GM12801 (cell line): ENCODE data around the gene FBXW8.

ENCODE experiments used
- TF ChIP-seq, protein P1 (sequence below): IDR thresholded peaks from one replicate; pipeline ENCODE4 v1.5.1; 2011; ENCODE audit warnings: control low read depth; ENCODE audit not compliant: insufficient read length; ENCODE audit errors: extremely low read depth

Gene FBXW8

DNA sequence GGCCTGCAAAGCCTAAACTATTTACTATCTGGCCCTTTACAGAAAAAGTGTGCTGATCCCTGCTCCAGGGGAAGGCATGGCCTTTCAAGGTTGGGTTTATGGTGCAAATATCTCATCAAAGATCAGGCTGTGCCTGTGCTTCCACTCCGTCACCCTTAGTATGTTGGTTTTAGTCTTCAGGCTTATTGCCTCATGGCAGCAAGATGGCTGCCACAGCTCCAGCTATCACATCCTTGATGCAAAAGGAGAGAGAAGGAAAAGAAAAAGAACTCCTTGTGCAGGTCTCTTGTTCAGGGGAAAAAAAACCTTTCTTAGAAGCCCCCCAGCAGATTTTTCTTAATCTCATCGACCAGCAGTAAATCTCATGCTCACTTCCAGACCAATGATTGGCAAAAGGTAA is 20.4 kb upstream of the FBXW8 start:
- TF ChIP-seq, protein P1, sequence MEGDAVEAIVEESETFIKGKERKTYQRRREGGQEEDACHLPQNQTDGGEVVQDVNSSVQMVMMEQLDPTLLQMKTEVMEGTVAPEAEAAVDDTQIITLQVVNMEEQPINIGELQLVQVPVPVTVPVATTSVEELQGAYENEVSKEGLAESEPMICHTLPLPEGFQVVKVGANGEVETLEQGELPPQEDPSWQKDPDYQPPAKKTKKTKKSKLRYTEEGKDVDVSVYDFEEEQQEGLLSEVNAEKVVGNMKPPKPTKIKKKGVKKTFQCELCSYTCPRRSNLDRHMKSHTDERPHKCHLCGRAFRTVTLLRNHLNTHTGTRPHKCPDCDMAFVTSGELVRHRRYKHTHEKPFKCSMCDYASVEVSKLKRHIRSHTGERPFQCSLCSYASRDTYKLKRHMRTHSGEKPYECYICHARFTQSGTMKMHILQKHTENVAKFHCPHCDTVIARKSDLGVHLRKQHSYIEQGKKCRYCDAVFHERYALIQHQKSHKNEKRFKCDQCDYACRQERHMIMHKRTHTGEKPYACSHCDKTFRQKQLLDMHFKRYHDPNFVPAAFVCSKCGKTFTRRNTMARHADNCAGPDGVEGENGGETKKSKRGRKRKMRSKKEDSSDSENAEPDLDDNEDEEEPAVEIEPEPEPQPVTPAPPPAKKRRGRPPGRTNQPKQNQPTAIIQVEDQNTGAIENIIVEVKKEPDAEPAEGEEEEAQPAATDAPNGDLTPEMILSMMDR, result no peak

GRCh38 chr12:116891019-116891418 is 19.7 kb upstream of the FBXW8 start:
- TF ChIP-seq, protein P1, result no peak

- TF ChIP-seq, protein P1, result no peak
Observed at GRCh38 chr12:116892349-116893140, 18.2 kb upstream of the FBXW8 start.

DNA sequence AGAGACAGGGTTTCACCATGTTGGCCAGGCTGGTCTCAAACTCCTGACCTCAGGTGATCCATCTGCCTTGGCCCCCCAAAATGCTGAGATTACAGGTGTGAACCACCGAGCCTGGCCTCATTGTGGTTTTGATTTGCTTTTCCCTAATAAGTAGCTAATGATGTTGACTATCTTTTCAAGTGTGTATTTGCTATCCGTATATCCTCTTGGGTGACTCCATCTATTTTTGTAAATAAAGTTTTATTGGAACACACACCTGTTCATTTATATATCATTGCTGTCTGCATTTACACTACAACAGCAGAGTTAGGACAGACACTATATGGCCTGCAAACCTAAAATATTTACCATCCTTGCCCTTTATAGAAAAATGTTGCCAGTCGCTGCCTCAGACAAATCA is 15.8 kb upstream of the FBXW8 start:
- TF ChIP-seq, protein P1, result no peak

DNA sequence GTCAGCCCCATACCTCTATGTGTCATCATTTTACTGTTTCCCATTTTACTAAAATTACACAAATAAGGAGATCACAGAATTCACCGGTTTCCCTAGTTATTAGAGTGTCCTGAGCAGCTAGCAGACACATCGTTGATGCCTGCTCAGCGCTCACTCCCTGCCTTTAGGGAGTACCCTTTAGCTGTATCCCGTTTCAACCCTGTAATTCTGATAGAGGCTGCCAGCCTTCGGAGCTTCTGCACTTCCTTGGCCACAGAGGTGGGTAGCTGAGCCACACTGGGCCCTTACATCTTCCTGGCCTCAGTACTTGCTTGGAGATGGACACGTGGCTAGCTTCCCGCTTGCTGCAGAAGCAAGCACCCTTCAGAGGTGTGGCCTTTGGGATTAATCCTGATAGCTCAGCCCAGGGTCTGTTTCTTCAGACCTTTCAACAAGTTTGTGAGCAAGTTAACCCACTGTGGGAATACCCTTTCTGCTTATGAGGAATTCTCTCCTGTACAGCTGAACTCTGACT is 14.3 kb upstream of the FBXW8 start:
- TF ChIP-seq, protein P1, result no peak

DNA sequence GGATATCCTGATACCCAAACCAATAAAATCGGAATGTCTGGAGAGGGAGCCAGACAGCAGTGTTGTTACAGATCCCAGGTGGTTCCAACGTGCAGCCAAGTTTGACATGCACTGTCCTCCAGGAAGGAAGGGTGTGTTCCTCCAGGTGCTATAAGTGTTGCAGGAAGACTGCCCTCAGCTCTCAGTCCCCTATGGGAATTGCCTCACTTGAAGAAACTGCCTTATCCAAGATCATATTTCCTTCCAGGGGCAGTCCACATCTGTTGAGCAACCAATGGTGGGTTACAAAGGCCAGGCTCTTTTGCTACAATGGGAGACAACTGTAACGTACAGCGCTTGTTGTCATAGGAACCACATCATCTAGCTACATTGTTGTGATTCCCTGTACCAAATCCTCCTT is 13.3 kb upstream of the FBXW8 start:
- TF ChIP-seq, protein P1, result no peak

DNA sequence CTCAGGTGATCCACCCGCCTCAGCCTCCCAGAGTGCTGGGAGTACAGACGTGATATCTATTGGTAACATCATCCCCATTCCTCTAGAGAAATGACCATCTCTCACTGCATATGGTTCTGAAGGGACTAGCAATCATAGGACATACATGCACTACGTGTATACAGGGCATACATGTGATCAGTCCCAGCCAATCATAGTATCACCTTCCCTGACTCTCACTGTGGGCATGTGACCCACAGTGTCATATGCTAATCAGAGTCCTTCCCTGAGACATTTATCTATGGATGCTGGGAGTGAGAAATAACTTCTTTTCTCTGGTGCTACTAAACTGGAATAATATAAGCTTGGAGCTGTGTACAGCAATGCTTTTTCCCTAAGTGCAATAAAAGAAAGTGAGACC is 12.1 kb upstream of the FBXW8 start:
- TF ChIP-seq, protein P1, result no peak
